Endothelial cell of umbilical vein (primary cell): ENCODE results near the gene NBEA.

Experiments
- CTCF ChIP-seq, 2 donors: IDR thresholded peaks; 1 replicate in 1 of 2; 2 replicates in 1 of 2; pipeline ENCODE4 v1.5.1; 2011; ENCODE audit warnings: low read length in 2 of 2, mild to moderate bottlenecking in 2 of 2, moderate library complexity in 2 of 2, control low read depth in 1 of 2, inconsistent platforms in 1 of 2, low read depth in 1 of 2; ENCODE audit not compliant: insufficient read depth in 1 of 2; ENCODE audit errors: extremely low read depth in 1 of 2
- FOS ChIP-seq: IDR thresholded peaks from 2 replicates; pipeline ENCODE4 v1.6.1; 2011; ENCODE audit warnings: mild to moderate bottlenecking, low read length, moderate library complexity, borderline replicate concordance; ENCODE audit not compliant: insufficient read depth
- POLR2A ChIP-seq: IDR thresholded peaks from 2 replicates; pipeline ENCODE4 v1.6.1; 2012; ENCODE audit warnings: low read depth, mild to moderate bottlenecking, control low read depth, low read length
- POLR2AphosphoS5 ChIP-seq: IDR thresholded peaks from 2 replicates; pipeline ENCODE4 v1.6.1; 2012; ENCODE audit warnings: low read depth, mild to moderate bottlenecking, control low read depth, low read length, moderate library complexity; ENCODE audit not compliant: insufficient read depth

- no peak for TF ChIP-seq CTCF (IDR thresholded peaks at IDR 0.05; ENCODE audit: extremely low read depth in 1 of 2, insufficient read depth in 1 of 2, low read depth in 1 of 2, low read length in 2 of 2)
- no peak for TF ChIP-seq POLR2A
- no peak for TF ChIP-seq FOS
- TF ChIP-seq POLR2AphosphoS5 = no peak
Observed at GRCh38 chr13:35179494-35179893, 237.4 kb downstream of the NBEA start.
